GM10266 (cell line): ENCODE measurements around the gene CMTM6.
"Not testable (repeated sequence)": the region's sequence is repeated elsewhere in the genome, so short reads cannot be mapped to it uniquely, and the experiment has no call there.

ENCODE experiments used
- DNase-seq: peaks from one replicate; pipeline ENCODE4 v3.0.0; 2012; ENCODE audit errors: extremely low spot score
- TF ChIP-seq, protein P1 (sequence below): IDR thresholded peaks from 2 replicates; pipeline ENCODE4 v1.5.1; 2012; ENCODE audit warnings: mild to moderate bottlenecking, low read depth; ENCODE audit not compliant: control insufficient read depth, insufficient read depth; ENCODE audit errors: missing control alignments

CMTM6 gene

DNA sequence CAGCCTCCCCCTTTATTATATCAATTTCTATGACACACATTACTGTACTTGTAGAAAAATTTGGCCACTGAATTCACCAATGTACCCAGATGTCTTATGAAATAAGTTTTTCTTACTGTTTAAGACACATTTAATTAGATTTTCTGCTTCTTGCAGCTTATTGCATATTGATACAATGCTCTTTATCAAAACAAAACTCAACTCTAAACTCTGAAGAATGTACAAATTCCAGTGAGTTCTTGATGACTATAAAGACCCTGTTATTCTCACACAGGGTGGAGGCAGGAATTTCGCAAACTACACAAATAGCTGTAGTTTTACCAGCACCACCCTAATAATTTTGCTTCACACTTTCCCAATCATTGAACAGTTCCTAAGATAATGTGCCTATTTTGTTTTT, 22.0 kb downstream of the CMTM6 start:
- TF ChIP-seq, protein P1, sequence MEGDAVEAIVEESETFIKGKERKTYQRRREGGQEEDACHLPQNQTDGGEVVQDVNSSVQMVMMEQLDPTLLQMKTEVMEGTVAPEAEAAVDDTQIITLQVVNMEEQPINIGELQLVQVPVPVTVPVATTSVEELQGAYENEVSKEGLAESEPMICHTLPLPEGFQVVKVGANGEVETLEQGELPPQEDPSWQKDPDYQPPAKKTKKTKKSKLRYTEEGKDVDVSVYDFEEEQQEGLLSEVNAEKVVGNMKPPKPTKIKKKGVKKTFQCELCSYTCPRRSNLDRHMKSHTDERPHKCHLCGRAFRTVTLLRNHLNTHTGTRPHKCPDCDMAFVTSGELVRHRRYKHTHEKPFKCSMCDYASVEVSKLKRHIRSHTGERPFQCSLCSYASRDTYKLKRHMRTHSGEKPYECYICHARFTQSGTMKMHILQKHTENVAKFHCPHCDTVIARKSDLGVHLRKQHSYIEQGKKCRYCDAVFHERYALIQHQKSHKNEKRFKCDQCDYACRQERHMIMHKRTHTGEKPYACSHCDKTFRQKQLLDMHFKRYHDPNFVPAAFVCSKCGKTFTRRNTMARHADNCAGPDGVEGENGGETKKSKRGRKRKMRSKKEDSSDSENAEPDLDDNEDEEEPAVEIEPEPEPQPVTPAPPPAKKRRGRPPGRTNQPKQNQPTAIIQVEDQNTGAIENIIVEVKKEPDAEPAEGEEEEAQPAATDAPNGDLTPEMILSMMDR = no peak
- DNase-seq = no peak

DNA sequence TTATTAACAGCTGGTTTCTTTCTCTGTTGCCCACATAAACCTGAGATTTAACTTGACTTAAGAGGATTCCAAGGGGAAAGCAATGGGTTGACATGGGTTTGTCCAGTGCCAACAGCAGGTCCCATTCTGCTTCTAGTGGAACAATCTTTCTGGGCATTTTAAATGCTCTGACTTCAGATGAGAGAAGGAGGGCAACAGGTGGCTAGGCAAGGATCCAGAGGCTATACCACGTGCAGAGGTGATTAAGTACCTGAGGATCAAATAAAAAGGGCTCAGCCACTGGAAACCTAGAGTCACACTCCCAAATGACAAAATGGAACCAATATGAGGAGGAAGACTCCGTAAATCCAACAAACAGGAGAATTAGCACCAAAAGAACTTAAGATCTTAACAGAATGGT, 28.5 kb downstream of the CMTM6 start:
- no peak for DNase-seq
- TF ChIP-seq, protein P1 = no peak

DNA sequence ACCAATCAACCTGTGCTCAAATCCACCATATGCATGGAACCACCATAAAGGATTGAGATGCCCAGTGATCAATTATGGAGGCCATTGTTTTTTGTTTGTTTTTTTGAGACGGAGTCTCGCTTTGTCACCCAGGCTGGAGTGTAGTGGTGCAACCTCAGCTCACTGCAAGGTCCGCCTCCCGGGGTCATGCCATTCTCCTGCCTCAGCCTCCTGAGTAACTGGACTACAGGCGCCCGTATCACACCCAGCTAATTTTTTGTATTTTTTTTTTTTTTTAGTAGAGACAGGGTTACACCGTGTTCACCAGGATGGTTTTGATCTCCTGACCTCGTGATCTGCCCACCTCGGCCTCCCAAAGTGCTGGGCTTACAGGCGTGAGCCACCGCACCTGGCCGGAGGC, 30.5 kb downstream of the CMTM6 start:
- DNase-seq = not testable (repeated sequence)

DNA sequence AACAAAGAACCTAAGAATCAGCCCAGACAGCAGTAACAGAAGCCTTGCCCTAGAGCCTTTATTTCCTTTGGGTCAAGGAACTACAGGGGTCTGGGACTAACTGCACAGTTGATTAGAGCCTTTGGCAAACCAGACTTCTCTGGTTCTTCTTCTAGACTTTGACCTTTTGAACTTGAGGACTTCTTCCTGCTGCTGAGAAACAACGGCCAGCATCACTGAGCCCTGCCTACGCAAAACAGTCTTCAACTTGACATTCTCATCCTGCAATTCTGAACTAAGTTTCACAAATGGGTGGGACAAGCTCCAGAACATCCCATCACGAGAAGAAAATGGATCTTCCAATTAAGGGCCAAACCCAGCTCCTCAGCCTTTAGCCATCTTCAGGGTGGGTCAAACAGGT, 31.4 kb downstream of the CMTM6 start:
- no peak for DNase-seq

DNA sequence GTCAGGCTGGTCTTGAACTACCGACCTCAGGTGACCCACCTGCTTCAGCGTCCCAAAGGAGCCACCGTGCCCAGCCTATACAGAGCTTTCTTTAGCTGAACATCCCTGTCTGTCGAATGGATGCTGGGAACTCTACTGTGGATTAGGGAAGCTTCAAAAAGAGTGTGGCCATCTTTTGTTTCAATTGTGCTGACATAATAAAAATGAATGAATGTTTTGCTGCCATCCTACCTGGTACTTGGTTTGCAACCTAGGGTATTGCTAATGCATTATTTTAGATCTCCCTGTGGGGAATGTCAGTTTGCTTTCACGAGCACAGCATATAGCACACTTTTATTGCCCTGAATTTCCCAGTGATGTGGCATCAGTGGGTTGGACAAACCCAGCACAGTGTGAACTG, 32.3 kb downstream of the CMTM6 start:
- DNase-seq = no peak
- TF ChIP-seq, protein P1 = no peak

More for the DNA sequence above, 31.4 kb downstream of the CMTM6 start:
- TF ChIP-seq, protein P1 = no peak

DNA sequence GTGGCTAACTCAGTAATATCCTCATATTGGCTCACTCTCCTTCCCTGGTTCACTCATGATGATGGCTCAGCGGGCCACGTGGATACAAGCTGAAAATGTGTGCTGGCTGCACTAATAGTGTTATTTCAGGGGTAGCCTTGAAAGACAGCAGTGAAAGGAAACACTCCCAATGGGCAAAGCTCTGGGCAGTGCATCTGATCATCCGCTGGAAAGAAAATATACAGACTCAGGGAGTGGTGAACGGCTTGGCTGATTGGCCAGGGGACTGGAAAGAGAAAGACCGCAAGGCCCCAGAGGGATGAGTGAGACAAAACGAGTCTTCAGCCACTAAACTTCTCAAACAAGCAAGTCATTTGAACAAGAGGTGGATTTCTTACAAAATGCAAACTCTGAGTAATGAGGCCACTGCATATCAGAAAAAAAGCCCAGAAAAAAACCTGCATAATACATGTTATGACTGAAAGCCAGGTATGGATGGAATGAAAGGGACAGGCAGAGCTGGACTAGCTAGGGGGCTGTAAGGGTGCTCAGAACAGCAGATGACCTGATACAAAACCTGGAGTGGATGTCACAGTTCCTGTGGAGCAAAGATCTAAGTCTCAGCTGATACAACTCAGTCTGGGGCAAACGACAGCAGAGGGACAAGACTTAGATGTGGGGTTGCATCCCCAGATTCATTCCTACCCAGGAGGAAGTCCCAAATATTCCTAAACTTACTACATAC, 33.3 kb downstream of the CMTM6 start:
- no peak for DNase-seq
- TF ChIP-seq, protein P1 = no peak

DNA sequence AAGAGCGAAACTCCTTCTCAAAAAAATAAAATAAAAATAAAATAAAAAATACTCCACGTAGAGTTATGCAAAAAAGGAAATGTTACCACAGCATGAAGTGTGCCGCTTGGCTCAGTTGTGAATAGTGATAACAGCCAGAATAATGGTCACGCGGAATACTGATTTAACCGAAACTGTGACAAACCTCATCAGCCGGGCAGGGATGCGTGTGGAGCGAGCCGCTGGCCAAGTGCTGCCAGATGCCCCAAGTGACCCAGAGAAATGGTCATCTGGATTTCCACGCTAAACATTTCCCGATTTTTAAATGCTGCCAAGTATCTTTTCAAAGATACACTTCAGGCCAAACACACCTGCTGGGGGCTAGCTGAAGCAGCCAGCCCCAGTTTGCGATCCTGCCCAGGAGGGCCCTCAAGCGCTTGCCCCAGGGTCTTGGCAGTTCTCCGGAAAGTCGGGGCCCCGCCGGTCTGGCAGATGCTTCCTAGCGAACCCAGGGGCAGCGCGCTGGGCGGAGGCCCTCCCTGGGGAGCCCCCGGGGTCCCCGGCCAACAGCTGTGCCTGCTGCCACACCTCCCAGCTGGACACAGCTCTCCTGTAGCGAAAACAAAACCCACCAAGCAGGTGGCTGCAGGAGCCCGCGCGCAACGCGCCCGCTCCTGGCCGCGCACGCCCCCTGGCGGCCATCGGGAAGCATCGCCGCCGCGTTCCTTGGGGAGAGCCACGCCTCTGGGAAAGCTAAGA, 35.1 kb downstream of the CMTM6 start:
- TF ChIP-seq, protein P1 = peak; percentile 99
- DNase-seq = peak; percentile 81

DNA sequence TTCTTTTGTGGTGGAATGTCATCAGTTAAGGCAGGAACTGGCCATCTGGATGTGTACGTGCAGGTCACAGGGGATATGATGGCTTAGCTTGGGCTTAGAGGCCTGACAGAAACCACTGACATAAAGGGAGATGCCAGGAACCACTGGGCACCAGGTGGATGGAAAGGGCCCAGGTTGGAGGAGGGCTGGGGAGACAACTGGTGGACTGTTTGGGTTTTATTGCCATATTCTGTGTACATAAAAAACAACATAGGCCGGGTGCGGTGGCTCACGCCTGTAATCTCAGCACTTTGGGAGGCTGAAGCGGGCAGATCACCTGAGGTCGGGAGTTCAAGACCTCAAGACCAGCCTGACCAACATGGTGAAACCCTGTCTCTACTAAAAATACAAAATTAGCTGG, 35.8 kb downstream of the CMTM6 start:
- DNase-seq = not testable (repeated sequence)

DNA sequence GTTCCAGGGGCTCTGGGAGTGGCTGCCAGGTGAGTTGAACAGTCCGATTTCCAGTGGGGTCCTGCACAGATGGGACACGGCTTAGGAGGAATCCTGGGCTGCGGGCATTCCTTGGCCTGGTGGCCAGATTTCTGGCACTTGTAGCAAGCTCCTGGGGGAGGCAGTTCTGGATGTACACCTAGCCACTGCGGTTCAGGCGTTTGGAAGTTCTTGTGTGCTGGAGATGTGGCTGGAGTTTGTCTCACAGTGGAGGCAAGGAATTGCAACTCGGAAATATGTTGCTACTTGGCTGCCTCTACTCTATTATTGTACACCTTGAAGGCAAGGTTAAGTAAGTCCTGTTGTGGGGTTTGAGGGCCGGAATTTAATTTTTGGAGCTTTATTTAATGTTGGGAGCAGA, 37.9 kb downstream of the CMTM6 start:
- not testable (repeated sequence) for DNase-seq

DNA sequence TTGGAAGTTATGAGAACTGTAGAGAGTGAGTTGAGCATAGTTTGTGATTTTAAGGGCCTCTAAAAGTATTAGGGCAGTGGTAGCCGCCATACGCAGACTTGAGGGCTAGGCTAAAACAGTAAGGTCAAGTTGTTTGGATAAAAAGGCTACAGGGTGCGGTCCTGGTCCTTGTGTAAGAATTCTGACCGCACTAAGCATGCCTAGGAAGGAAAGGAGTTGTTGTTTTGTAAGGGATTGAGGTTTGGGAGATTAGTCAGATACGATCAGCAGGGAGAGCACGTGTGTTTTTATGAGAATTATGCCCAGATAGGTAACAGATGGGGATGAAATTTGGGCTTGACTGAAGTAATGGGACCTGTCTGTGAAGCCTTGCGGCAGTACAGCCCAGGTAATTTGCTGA, 39.2 kb downstream of the CMTM6 start:
- not testable (repeated sequence) for DNase-seq

DNA sequence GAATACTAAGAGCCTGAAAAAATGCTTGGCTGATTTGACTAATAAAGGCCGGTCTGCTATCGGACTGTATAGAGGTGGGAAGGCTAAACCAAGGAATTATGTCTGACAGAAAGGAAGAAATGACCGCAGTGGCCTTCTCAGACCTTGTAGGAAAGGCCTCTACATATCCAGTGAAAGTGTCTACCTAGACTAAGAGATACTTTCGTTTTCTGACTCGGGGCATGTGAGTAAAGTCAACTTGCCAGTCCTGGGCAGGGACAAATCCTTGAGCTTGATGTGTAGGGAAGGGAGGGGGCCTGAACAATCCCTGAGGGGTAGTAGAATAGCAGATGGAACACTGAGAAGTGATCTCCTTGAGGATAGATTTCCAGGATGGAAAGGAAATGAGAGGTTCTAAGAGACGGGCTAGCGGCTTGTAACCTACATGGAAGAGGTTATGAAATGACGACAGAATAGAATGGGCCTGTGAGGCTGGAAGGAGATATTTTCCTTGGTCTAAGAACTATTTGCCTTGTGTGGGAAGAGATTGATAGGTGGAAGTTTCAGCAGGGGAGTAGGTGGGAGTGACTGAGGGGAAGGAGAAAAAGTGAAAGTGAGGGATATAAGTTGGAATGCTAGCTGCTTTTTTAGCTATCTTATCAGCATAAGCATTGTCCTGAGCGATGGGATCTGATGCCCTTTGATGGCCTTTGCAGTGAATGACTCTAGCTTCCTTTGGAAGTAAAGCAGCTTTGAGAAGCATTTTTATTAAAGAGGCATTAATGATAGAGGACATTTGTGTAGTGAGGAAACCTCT, 40.3 kb downstream of the CMTM6 start:
- DNase-seq = not testable (repeated sequence)
